ENCODE measurements around the gene LYRM1.

- TF ChIP-seq CTCF (IDR thresholded peaks at IDR 0.05): no peak
- no peak for TF ChIP-seq POLR2A (IDR thresholded peaks at IDR 0.05)
Observed at GRCh38 chr16:20899071-20899470, 1.5 kb upstream of the LYRM1 start.

Measured in uterus (tissue), 2 donors.